ENCODE results near the gene LRRTM2.

DNA sequence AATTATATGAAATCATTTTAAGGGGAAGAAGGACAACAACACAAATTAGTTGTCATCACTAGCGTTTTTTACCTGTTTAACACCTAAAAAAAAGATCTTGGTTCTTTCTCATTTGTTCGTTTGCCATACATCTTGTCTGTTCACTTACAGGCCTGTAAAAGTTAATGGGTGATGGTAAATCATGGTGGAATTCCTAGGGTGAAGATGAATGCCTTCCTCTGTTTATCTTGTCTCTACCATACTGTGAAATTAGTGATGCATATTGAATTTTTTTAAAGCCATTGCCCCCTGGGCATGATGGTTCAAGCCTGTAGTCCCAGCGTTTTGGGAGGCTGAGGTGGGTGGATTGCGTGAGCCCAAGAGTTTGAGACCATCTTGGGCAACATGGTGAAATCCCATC lies 46.6 kb downstream of the LRRTM2 start:
- TF ChIP-seq, protein P1, sequence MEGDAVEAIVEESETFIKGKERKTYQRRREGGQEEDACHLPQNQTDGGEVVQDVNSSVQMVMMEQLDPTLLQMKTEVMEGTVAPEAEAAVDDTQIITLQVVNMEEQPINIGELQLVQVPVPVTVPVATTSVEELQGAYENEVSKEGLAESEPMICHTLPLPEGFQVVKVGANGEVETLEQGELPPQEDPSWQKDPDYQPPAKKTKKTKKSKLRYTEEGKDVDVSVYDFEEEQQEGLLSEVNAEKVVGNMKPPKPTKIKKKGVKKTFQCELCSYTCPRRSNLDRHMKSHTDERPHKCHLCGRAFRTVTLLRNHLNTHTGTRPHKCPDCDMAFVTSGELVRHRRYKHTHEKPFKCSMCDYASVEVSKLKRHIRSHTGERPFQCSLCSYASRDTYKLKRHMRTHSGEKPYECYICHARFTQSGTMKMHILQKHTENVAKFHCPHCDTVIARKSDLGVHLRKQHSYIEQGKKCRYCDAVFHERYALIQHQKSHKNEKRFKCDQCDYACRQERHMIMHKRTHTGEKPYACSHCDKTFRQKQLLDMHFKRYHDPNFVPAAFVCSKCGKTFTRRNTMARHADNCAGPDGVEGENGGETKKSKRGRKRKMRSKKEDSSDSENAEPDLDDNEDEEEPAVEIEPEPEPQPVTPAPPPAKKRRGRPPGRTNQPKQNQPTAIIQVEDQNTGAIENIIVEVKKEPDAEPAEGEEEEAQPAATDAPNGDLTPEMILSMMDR (IDR thresholded peaks at IDR 0.05), result no peak
- no peak for TF ChIP-seq POLR2A (IDR thresholded peaks at IDR 0.05)
- TF ChIP-seq POLR2AphosphoS5 (IDR thresholded peaks at IDR 0.05), result no peak
